AG09309 (cell line): ENCODE measurements around the gene RBMS3.

Source experiments
- DNase-seq: peaks from one replicate; pipeline ENCODE4 v3.0.0-alpha.2; 2010; ENCODE audit warnings: low read depth
- H3K4me3 ChIP-seq: 2 replicates; pipeline ENCODE4 v1.5.1; 2011; ENCODE audit warnings: mild to moderate bottlenecking, low read depth, low read length, moderate library complexity; ENCODE audit not compliant: control insufficient read depth
- TF ChIP-seq, protein P1 (sequence below): IDR thresholded peaks from 2 replicates; pipeline ENCODE4 v1.5.1; 2011; ENCODE audit warnings: mild to moderate bottlenecking, low read depth, low read length, inconsistent platforms; ENCODE audit not compliant: insufficient read depth, control insufficient read depth; ENCODE audit errors: missing control alignments

The RBMS3 gene

GRCh38 chr3:29619676-29620075, 338.8 kb downstream of the RBMS3 start:
- H3K4me3 ChIP-seq: no peak overlapping the region
- TF ChIP-seq, protein P1, sequence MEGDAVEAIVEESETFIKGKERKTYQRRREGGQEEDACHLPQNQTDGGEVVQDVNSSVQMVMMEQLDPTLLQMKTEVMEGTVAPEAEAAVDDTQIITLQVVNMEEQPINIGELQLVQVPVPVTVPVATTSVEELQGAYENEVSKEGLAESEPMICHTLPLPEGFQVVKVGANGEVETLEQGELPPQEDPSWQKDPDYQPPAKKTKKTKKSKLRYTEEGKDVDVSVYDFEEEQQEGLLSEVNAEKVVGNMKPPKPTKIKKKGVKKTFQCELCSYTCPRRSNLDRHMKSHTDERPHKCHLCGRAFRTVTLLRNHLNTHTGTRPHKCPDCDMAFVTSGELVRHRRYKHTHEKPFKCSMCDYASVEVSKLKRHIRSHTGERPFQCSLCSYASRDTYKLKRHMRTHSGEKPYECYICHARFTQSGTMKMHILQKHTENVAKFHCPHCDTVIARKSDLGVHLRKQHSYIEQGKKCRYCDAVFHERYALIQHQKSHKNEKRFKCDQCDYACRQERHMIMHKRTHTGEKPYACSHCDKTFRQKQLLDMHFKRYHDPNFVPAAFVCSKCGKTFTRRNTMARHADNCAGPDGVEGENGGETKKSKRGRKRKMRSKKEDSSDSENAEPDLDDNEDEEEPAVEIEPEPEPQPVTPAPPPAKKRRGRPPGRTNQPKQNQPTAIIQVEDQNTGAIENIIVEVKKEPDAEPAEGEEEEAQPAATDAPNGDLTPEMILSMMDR: no peak
- no peak for DNase-seq

DNA sequence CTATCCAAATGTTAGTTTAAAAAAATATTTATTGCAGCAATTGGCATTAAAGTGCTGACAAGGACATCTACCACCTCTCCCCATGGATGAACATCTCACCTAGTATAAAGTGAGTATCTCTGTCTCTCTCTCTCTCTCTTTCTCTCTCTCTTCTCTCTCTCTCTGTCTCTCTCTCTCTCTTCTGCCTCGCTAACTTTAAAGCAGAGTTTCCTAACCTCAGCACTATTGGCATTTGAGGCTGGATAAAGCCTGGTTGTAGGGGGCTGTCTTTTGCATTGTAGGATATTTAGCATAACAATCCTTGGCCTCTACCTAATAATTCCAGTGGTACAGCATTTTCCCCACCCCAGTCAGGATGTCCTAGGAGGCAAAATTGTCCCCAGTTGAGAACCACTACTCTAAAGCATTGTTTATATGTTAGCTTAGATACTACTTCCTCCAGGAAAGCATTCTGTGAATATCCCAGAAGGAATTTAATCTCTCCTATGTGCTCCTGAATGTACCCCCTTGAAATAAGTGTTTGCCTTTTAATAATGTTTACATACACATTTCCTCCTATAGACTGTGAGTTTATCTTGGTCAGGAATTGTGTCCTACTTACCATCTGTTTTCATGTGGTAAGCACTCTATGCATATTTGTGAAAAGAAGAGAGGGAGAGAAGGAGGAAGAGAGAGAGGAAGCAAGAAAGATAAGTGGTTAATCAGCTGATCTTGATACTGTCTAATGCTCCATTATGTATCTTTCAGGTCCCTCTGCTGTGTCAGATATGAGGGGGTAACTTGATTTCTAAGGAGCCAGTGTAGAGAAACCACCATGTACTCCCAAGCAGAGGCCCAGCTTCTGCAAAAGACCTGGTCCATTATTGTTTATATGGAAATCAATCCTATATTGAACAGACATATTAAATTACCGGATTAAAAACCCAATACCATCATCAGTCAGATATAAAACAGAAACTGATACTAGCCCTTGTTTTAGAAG, 346.6 kb downstream of the RBMS3 start:
- no peak overlapping the region for H3K4me3 ChIP-seq
- TF ChIP-seq, protein P1: no peak
- DNase-seq: no peak

DNA sequence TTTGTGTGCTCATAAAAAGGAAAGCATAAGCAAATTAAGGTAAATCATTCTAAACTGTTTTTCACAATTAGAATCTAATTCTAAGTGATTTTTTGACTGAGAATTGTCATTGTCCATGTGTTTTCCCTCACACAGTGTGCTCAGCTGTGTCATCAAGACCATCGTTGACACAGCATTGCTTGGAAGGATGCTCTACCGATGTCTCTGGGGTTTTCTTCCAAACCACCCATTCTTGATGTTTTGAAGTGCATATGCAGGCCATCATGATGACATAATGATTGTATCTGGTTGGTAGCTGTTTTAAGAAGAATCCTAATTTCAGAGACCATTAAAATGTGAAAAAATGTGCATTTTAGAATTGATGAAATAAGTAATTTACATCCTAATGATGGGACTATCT, 347.9 kb downstream of the RBMS3 start:
- TF ChIP-seq, protein P1: no peak

GRCh38 chr3:29635888-29636287, 355.0 kb downstream of the RBMS3 start:
- TF ChIP-seq, protein P1: no peak
- DNase-seq: no peak
- H3K4me3 ChIP-seq: no peak overlapping the region

More for the DNA sequence above, 347.9 kb downstream of the RBMS3 start:
- DNase-seq: no peak
- H3K4me3 ChIP-seq: no peak overlapping the region

- H3K4me3 ChIP-seq: no peak overlapping the region
- no peak for DNase-seq
- TF ChIP-seq, protein P1: no peak
These were observed 356.2 kb downstream of the RBMS3 start for GRCh38 chr3:29637068-29637467.

GRCh38 chr3:29639578-29640290, 358.9 kb downstream of the RBMS3 start:
- DNase-seq: no peak
- TF ChIP-seq, protein P1: no peak
- no peak overlapping the region for H3K4me3 ChIP-seq
